OCI-LY7 (cell line): Measurements from ENCODE around the gene SPRYD7. TPM values are rescaled to one million over a fixed set of nuclear protein-coding genes. Genes with fewer than 3 reads are reported as not detected.
A peak's percentile ranks its signal among the peaks of the same experiment; 100 is the strongest.

Source experiments
- BruUV-seq: library from RNA; stranded (reverse); fragments of 400-500 nt; replicated peaks from 2 replicates; lab custom pipeline; 2021; lab: Mats Ljungman, UMichigan
- CTCF ChIA-PET: fragments of 300-600 bp; sonication (Branson Sonifier 250); formaldehyde crosslinking; loops from one replicate; lab custom pipeline; 2022; ENCODE audit warnings: antibody characterized with exemption; ENCODE audit not compliant: unreplicated experiment; lab: Charles Lee
- POLR2A ChIA-PET: fragments of 300-600 bp; sonication (Branson Sonifier 250); formaldehyde crosslinking; loops from one replicate; lab custom pipeline; 2022; ENCODE audit warnings: antibody characterized with exemption; lab: Charles Lee
- DNase-seq: peaks from one replicate; pipeline ENCODE4 v3.0.0-alpha.2; 2015; ENCODE audit warnings: low spot score
- H2AFZ ChIP-seq: fragments of 200-600 bp; sonication (generic), shearing (Covaris generic); 2 replicates; pipeline ENCODE4 v1.6.1; 2014; ENCODE audit warnings: mild to moderate bottlenecking, antibody characterized with exemption, low read length, moderate library complexity
- H3K27ac ChIP-seq: fragments of 200-600 bp; sonication (generic); 2 replicates; pipeline ENCODE4 v1.5.1; 2014; ENCODE audit warnings: mixed run types, low read depth, mild to moderate bottlenecking, moderate library complexity, low read length, inconsistent platforms; ENCODE audit not compliant: poor library complexity, severe bottlenecking
- H3K36me3 ChIP-seq: fragments of 200-600 bp; sonication (generic); 2 replicates; pipeline ENCODE4 v1.6.1; 2014; ENCODE audit warnings: mild to moderate bottlenecking, antibody characterized with exemption, low read length, moderate library complexity, mixed read lengths; ENCODE audit not compliant: insufficient read depth
- H3K4me1 ChIP-seq: fragments of 200-600 bp; sonication (generic); 2 replicates; pipeline ENCODE4 v1.5.1; 2014; ENCODE audit warnings: mild to moderate bottlenecking, low read length; ENCODE audit not compliant: insufficient read depth, poor library complexity, severe bottlenecking
- H3K4me2 ChIP-seq: fragments of 200-600 bp; sonication (generic); 2 replicates; pipeline ENCODE4 v1.6.1; 2014; ENCODE audit warnings: mild to moderate bottlenecking, low read length
- H3K4me3 ChIP-seq: fragments of 200-600 bp; sonication (generic); 2 replicates; pipeline ENCODE4 v1.5.1; 2014; ENCODE audit warnings: mild to moderate bottlenecking, low read depth, low read length; ENCODE audit not compliant: poor library complexity, severe bottlenecking
- H3K79me2 ChIP-seq: fragments of 200-600 bp; sonication (generic); 2 replicates; pipeline ENCODE4 v1.6.1; 2016; ENCODE audit warnings: low read depth, mild to moderate bottlenecking, low read length, moderate library complexity, mixed read lengths; ENCODE audit not compliant: insufficient read depth
- H3K9me2 ChIP-seq: fragments of 200-600 bp; sonication (generic); 2 replicates; pipeline ENCODE4 v1.6.1; 2016; ENCODE audit warnings: mild to moderate bottlenecking, low read length, mixed read lengths; ENCODE audit not compliant: insufficient read depth
- H3K9me3 ChIP-seq: fragments of 200-600 bp; sonication (generic); 2 replicates; pipeline ENCODE4 v1.6.1; 2014; ENCODE audit warnings: mild to moderate bottlenecking, mixed run types, low read length, mixed read lengths
- H4K20me1 ChIP-seq: fragments of 200-600 bp; sonication (generic); 2 replicates; pipeline ENCODE4 v1.6.1; 2014; ENCODE audit warnings: mild to moderate bottlenecking, antibody characterized with exemption, low read length, moderate library complexity, mixed read lengths; ENCODE audit not compliant: insufficient read depth
- CTCF ChIP-seq: fragments of 200-600 bp; sonication (generic); conservative IDR thresholded peaks from 2 replicates; pipeline ENCODE4 v1.5.1; 2014; ENCODE audit warnings: mild to moderate bottlenecking, antibody characterized with exemption, low read length, moderate library complexity, mixed read lengths
- EZH2phosphoT487 ChIP-seq: fragments of 200-600 bp; sonication (generic); IDR thresholded peaks from 2 replicates; pipeline ENCODE4 v1.6.1; 2018; ENCODE audit warnings: low read depth, borderline replicate concordance, mild to moderate bottlenecking, mixed run types, antibody characterized with exemption, low read length, moderate library complexity, mixed read lengths
- intact Hi-C: fragments of 100-400 bp; cut with micrococcal nuclease; formaldehyde crosslinking; loops from one replicate; pipeline ENCODE4 v1.10.0; 2022; ENCODE audit not compliant: unreplicated experiment
- total RNA-seq, 2 experiments: library from RNA; depleted of rRNA in 1 of 2; stranded (reverse); fragments of >200 nt in 1 of 2; shearing (Covaris generic) in 1 of 2; gene quantifications; 2 replicates each; pipeline ENCODE4 v1.2.3, GENCODE V29; 2014 to 2022

SPRYD7 gene
- total RNA-seq, 2 experiments from 2014 or later, result 6.8 to 10.6 TPM

DNA sequence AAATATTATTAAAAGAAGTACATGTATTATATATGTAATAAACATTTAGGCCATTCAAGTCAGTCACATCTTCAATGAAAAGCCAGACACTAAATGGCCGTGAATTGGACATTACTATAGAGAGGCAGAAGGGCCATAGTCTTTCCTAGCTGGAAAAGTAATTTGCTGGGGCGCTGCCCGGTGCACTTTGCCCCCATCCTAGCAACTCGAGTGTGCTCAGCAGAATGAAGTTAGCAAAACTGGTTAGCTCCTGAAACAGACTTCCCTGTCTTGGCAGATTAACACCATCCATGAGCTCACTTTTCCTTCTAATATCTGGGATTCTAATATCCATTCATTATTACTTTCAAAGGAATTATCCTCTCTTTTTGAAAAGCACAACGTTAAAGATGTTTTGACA is 2.8 kb upstream of the SPRYD7 start:
- no peak for DNase-seq
- Histone ChIP-seq H4K20me1 (no peaks in the 10 kb centered on the region), H3K27ac (peak overlapping the region; percentile 80), H3K9me2 (no peaks in the 10 kb centered on the region), H3K4me3 (no peak overlapping the region), H3K79me2 (peaks cover 5% of the 10 kb centered on the region; the same call in 1 of the 2 replicates), H2AFZ (no peak overlapping the region), H3K9me3 (no peaks in the 10 kb centered on the region), H3K36me3 (no peaks in the 10 kb centered on the region), H3K4me1 (peaks cover 29% of the 10 kb centered on the region), H3K4me2 (no peak overlapping the region)
- ChIA-PET CTCF (no interaction called here), POLR2A (interaction anchor here (0.8 to 1.2 kb wide), 5 partner anchors 13 to 981 kb away, joined by 3 read pairs; no protein-coding TSS in a partner anchor)
- intact Hi-C loops, result loop anchor here (5.0 kb wide), 2 partner anchors 147 to 188 kb away; partner anchors contain the start of gene KPNA3
- BruUV-seq, result no TSS peak
- TF ChIP-seq CTCF (no peak), EZH2phosphoT487 (no peak)

GRCh38 chr13:49938314-49938713 is 2.2 kb upstream of the SPRYD7 start:
- no peaks in the 10 kb centered on the region for H3K36me3 ChIP-seq
- no TSS peak for BruUV-seq
- TF ChIP-seq EZH2phosphoT487 (no peak), CTCF (no peak)
- H4K20me1 ChIP-seq, result no peaks in the 10 kb centered on the region
- H3K4me1 ChIP-seq, result peaks cover 29% of the 10 kb centered on the region
- DNase-seq, result peak; percentile 83
- POLR2A ChIA-PET, result interaction anchor here (0.6 to 1.2 kb wide), 3 partner anchors 12 to 973 kb away, joined by 3 read pairs; no protein-coding TSS in a partner anchor
- H3K9me2 ChIP-seq, result no peaks in the 10 kb centered on the region
- H3K27ac ChIP-seq, result peak overlapping the region; percentile 80
- peak overlapping the region; percentile 59 for H2AFZ ChIP-seq
- intact Hi-C loops, result loop anchor here (5.0 kb wide), 2 partner anchors 146 to 189 kb away; partner anchors contain the start of gene KPNA3
- CTCF ChIA-PET, result no interaction called here
- peak overlapping the region; percentile 81 for H3K4me3 ChIP-seq
- peak overlapping the region; percentile 97 for H3K4me2 ChIP-seq
- peaks cover 5% of the 10 kb centered on the region; the same call in 1 of the 2 replicates for H3K79me2 ChIP-seq
- no peaks in the 10 kb centered on the region for H3K9me3 ChIP-seq

GRCh38 chr13:49936968-49937273 is 781 bp upstream of the SPRYD7 start:
- TF ChIP-seq EZH2phosphoT487 (no peak), CTCF (no peak)
- Histone ChIP-seq H3K27ac (peak overlapping the region; percentile 34), H3K4me2 (peak overlapping the region; percentile 97), H3K79me2 (peaks cover 5% of the 10 kb centered on the region; the same call in 1 of the 2 replicates), H3K9me2 (no peaks in the 10 kb centered on the region), H3K4me1 (peaks cover 29% of the 10 kb centered on the region), H2AFZ (peak overlapping the region; percentile 63; the same call in 1 of the 2 replicates), H3K9me3 (no peaks in the 10 kb centered on the region), H3K36me3 (no peaks in the 10 kb centered on the region), H4K20me1 (no peaks in the 10 kb centered on the region), H3K4me3 (peak overlapping the region; percentile 81)
- intact Hi-C loops, result loop anchor here (1.0 to 5.0 kb wide), 5 partner anchors 60 to 976 kb away; partner anchors contain the start of genes KPNA3 and TRIM13
- no TSS peak for BruUV-seq
- POLR2A ChIA-PET, result interaction anchor here (0.9 to 2.3 kb wide), 2 partner anchors 15 to 585 kb away, joined by 5 to 8 read pairs; no protein-coding TSS in a partner anchor
- DNase-seq, result no peak
- CTCF ChIA-PET, result interaction anchor here (1.1 kb wide), 1 partner anchor 544 kb away, joined by 4 read pairs; no protein-coding TSS in a partner anchor
